ENCODE measurements around the gene LBR.

GRCh38 chr1:225471453-225472301 lies 43.8 kb upstream of the LBR start:
- TF ChIP-seq CTCF (IDR thresholded peaks at IDR 0.05; ENCODE audit: poor library complexity): no peak
- no peak for TF ChIP-seq EZH2 (IDR thresholded peaks at IDR 0.05; ENCODE audit: borderline replicate concordance)

Data from hepatocyte (in vitro differentiated cells).